GM21423 (cell line): ENCODE measurements around the gene COL4A2.
A peak's percentile ranks its signal among the peaks of the same experiment; 100 is the strongest.

ENCODE experiments used
- ATAC-seq: cut with Tn5 transposase; IDR thresholded peaks from one replicate; pipeline ENCODE4 v1.9.1; 2021; ENCODE audit warnings: mild to moderate bottlenecking, moderate library complexity; ENCODE audit not compliant: unreplicated experiment

COL4A2 gene

GRCh38 chr13:110431425-110432294, 124.6 kb downstream of the COL4A2 start:
- ATAC-seq = no peak

GRCh38 chr13:110432522-110432921, 125.4 kb downstream of the COL4A2 start:
- ATAC-seq = no peak

GRCh38 chr13:110433014-110433413, 125.9 kb downstream of the COL4A2 start:
- no peak for ATAC-seq

GRCh38 chr13:110434629-110435028, 127.5 kb downstream of the COL4A2 start:
- no peak for ATAC-seq

- no peak for ATAC-seq
Observed at GRCh38 chr13:110435331-110435730, 128.2 kb downstream of the COL4A2 start.

DNA sequence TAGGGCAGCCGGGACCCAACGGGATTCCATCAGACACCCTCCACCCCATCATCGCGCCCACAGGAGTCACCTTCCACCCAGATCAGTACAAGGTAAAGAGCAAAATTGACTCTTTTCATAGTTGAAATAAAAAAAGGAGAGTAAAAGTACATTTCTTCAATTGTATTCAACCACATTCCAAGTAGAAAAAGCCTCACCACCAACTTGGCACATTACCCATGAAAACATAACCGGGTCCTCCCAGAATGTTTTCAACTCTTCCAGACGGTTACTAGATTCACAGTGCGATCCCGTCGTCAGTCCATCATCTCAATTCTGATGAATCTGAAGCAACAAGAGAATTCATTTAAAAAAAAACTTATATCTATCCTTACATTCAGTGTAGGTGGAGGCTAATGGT, 129.2 kb downstream of the COL4A2 start:
- no peak for ATAC-seq

- no peak for ATAC-seq
Observed at GRCh38 chr13:110436786-110437370, 129.8 kb downstream of the COL4A2 start.

- ATAC-seq = no peak
Observed at GRCh38 chr13:110438211-110438610, 131.1 kb downstream of the COL4A2 start.

GRCh38 chr13:110438776-110439175, 131.7 kb downstream of the COL4A2 start:
- ATAC-seq = no peak

DNA sequence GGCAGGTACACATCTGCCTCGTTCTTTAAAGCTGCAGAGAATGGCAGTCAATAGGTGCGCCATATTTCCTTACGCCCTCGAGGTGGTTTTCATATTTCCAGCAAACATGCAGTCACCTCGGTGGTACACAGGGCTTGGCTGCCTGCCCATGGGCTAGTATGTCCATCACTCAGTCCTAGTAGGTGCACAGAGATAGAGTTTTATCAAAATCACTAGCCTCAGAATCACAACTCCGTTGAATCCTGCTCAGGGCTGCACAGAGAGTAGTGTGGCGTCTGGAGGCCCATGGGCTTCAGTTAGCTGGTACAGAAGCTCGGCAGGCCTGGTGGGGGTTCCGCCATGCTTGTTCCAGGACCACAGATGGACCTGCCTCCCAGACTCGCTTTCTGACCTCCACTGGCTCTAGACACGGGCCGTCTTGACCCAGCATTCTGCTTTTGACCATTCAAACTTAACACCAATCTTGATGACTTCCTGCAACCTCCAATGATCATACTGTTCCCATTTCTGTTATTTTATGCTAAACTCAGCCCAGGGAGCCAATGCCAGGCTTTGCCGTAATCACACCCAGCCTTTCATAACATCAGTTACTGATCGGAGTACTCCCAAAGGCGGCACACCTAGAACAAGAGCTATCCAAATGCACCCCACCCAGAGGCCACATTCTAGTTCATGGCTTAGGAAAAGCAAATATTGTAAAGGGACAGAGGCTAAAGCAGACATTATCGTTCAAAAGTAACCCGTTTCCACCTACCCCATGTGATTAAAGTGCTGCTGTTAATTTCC, 134.1 kb downstream of the COL4A2 start:
- ATAC-seq = no peak

DNA sequence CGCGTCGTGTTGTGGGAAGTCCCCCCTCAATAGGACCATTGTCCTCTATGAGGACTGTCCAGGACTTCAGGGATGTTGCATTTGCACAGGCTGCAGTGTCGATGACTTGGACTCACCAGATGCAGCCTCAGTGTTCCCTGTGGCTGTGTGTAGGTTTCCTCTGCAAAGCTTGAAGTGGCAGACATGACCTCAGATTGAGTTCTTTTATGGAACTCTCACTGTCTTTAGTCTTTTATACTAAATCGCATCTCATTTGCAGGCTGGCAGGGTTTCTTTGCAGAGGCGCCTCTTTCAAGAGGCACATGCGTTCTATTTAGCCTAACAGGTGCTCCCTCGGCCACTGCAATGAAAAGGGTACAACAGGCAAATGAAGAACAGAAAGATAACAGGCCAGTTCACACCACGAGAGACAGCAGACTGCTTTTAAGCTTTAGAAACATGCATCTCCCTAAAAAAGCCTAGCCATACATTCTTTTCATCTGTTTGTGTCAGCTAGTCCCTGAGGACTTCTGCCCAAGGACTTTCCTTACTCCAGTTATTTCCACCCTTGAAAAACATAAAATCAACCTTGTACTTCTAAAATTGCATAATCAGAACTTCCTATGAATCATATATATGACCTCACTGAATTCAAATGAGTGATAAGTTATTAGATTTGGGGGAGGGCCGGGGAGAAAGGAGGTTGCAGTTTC, 136.0 kb downstream of the COL4A2 start:
- no peak for ATAC-seq

GRCh38 chr13:110443622-110444225, 136.6 kb downstream of the COL4A2 start:
- no peak for ATAC-seq

DNA sequence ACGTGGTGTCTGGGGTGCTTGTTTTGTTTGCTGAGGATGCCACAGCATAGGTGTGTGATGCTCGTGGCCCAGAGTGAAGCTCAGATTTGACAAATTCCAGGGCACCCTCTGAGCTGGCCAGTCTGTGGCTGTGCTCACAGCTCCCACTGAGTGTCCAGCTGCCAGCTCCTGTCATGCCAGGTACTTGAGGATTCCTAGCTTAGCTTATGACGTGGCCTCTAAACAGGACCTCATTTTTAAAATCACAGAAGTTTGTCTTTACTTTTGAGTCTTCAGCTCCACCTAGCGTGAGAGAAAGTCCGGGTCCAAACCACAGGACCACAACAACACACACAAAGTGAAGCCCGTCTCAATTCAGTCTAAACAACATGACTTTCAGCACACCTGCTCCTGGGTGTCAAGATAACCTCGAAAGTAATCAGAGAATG, 137.2 kb downstream of the COL4A2 start:
- peak; percentile 49 for ATAC-seq

DNA sequence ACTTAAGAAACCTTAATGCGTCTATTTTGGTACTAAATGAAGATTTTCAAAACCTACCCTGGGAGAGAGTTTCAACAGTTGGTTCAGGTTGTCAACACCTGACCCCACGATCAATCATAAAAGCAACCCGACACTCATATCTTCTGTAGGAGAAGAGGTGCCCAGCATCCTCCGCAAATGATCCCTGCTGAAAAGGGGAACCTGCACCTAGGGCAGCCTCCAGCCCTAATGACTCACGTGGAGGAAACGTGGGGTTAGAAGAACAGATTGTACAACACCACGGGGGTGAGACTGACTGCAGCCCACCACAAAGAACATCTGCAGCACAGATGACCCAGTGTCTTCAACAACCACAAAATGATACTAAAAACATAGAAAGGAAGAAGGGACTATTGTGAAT, 138.1 kb downstream of the COL4A2 start:
- peak; percentile 53 for ATAC-seq

DNA sequence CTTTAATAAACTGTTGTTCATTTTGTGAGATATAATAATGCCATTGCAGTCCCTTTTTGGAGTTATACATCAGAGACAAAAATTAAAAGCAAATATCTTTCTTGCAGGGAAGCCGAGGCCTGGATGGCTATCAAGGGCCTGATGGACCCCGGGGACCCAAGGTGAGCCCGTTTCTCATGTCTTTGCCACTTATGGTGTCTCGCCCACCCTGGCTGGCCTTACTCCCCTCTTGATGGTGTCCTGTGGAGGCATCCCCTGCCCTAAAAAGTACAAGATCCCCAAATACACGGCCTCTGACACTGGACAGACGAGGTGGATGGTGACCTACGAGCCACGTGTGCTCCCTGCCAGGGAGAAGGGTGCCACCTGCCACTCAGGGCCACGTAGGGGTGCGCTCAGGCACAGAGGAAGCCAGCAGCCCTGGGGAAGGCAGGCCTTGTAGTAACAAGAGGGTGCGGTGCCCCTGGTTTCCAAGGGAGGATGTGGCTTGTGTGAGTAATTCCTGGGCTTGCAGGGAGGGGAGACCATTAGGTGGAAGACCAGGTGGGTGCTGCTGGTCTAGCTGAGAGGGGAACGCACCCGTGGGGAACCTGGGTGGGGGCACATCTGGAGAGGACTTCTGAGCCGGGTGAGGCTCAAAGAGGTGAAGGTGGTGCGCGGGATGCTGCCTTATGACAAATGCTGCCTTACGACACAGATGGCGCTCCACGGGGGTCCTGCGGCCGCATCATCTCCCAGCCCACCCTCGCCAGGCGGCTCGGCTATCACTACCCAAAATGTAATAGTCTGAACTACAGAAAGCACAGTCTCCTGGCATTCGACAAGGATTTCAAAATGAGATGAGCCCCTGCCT, 138.9 kb downstream of the COL4A2 start:
- no peak for ATAC-seq

DNA sequence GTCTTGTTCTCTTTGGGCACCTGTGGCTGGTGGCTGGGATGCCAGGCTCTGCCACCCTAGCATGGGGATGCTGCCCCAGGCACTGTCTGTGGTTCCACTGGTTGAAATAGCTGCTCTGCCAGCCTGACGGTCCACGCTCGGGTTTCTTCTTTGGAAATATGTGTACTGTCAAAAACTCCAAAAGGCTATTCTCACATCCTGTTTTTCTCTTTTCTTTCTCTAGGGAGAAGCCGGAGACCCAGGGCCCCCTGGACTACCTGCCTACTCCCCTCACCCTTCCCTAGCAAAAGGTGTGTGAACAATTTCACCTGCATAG, 139.4 kb downstream of the COL4A2 start:
- no peak for ATAC-seq

- no peak for ATAC-seq
Observed at GRCh38 chr13:110447058-110447511, 140.0 kb downstream of the COL4A2 start.

DNA sequence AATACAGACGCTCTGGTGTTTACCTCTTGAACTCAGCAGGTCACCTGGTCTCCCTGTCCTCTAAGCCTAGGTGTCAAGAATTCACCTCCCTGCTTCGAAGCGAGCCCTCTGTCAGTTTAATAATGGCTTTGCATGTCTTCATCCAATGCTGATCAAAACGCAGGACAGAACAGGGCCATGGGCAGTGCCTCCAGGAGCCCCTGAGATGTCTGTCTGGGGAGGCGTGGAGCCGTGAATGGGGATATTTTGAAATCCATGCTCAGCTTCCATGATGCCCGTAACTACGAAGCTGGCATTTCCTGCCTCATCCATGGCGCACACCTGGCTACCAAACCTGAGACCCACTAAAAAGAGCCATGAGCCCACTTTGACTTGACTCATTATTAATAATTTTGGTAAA, 140.7 kb downstream of the COL4A2 start:
- ATAC-seq = no peak

DNA sequence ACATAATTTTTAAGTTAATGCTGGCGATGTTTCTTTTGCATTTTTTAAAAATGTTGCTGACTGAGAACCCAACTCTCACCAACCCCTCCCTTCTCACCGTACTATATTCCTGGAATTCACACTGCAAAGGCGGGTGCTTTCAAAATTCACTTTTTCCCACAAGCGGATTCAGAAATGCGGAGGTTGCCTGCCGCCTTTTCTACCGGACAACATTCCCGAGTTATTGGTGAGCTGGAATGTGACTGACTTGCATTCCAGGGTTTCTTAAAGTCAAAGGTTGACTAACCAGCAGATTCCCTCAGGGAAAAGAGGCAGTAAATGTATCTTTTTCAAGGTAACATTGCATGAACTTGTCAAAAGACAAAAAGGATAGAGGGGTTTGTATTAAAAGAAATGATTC, 141.1 kb downstream of the COL4A2 start:
- no peak for ATAC-seq

DNA sequence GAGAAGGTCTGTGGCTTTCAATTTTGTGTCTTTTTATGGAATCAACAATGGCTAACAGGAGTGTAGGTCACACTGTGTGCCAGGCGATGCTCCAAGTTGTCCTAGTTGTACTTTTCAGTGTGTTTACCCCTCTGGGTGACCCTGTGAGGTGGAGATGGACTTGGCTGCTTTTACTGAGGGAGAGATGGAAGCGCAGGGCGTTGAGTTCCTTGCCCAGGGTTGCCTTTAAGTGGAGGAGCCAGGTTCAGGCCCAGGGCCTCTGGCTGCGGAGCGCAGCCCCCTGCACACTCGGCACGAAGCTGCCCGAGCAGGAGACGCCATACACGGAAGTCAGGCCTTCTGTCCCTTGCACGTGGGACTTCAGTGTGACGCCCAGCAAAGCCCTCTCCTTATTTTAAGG, 141.6 kb downstream of the COL4A2 start:
- no peak for ATAC-seq
